ENCODE measurements around the gene IFRD2. TPM values are rescaled to one million over a fixed set of nuclear protein-coding genes. Genes with fewer than 3 reads are reported as not detected.

IFRD2 gene
- total and polyA plus RNA-seq, 2 of the 13 experiments (the other 11 are each of a cell fraction or from before 2014, with no cell fraction given), result 32.8 to 96.1 TPM

DNA sequence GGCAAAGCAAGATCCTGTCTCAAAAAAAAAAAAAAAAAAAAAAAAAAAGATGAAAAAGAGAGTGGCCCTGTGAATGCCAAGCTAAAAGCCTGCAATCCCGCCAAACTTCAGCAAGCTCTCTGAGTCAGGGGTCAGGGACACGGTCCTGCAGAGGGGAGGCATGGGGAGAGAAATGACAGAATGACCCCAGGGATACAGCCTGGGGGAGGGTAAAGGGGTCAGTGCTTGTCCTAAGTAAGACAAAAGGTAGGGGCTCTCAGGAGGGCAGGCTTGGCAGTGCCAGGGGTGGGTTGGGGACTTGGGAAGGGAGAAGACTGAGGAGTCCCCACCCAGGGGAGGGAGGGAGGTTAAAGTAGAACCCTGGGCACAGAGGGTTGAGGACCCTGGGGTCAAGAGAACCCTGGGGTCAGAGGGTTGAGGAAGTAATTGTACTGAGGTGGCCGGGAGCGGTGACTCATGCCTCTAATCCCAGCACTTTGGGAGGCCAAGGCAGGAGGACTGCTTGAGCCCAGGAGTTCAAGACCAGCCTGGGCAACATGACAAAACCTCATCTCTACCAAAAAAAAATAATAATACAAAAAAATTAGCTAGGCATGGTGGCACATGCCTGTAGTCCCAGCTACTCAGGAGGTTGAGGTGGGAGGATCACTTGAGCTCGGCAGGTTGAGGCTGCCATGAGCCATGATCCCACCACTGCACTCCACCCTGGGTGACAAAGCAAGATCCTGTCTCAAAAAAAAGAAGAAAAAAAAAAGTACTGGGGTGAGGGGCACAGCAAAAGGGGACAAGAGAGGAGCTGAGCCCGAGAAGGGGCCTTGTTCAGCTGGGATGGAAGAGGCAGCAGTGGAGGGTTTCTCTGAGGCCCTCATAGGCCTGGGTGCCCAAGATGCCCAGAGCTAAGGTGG is 28.5 kb downstream of the IFRD2 start:
- intact Hi-C loops (cut with micrococcal nuclease; ENCODE audit: unreplicated experiment), result loop anchor here (5.0 kb wide), 1 partner anchor 39 kb away; the partner anchor contains the start of gene HYAL1
- DNase-seq (ENCODE audit: low spot score) (peak; percentile 78), ATAC-seq (no peak), FAIRE-seq (no peak)
- Histone ChIP-seq H3K4me1 (ENCODE audit: insufficient read depth, low read length) (peaks cover 94% of the 10 kb centered on the region), H4K20me1 (ENCODE audit: insufficient read depth, low read length) (no peaks in the 10 kb centered on the region), H3K27ac (ENCODE audit: extremely low read length, insufficient read depth, low read length) (peak overlapping the region; percentile 96), H3K36me3 (replicated peaks in 1 of 2; ENCODE audit: control insufficient read depth in 1 of 2, insufficient read depth in 2 of 2, low read length in 2 of 2) (no peaks in the 10 kb centered on the region), H3K27me3 (ENCODE audit: control insufficient read depth in 1 of 2, insufficient read depth in 2 of 2, low read length in 2 of 2) (no peaks in the 10 kb centered on the region), H3K9ac (ENCODE audit: insufficient read depth, low read depth, low read length) (peak overlapping the region; percentile 79), H3K79me2 (ENCODE audit: insufficient read depth, low read length) (peaks cover 12% of the 10 kb centered on the region), H2AFZ (ENCODE audit: low read length) (no peak overlapping the region), H3K4me2 (ENCODE audit: low read depth, low read length) (peak overlapping the region; percentile 89), H3K4me3 (replicated peaks in 1 of 3; ENCODE audit: insufficient read depth in 1 of 3, low read depth in 2 of 3, low read length in 3 of 3) (peak overlapping the region; percentile 31 to 69 (median 46); a peak in 5 of 6 replicates), H3K9me3 (ENCODE audit: low read length) (no peaks in the 10 kb centered on the region)
- 6% methylated on average over 6 of the region's 6 CpGs for WGBS (ENCODE audit: low lambda C conversion rate)
- in situ Hi-C loops (cut with HindIII; ENCODE audit: extremely low pct_ligation_motif_present, low pct_unique_long_range_greater_than_20kb), result loop anchor here (5.0 kb wide), 1 partner anchor 59 kb away; the partner anchor contains the start of gene HYAL2
- no TSS peak for BruUV-seq (replicated peaks)
- CTCF ChIA-PET (ENCODE audit: low intra/inter-chr PET ratio, low total read pairs), result no interaction called here
- POLR2A ChIA-PET, result interaction anchor here (0.7 to 8.0 kb wide), 24 partner anchors 7 to 114 kb away, joined by 3 to 155 read pairs (median 7); partner anchors contain the start of genes GNAI2, HYAL1, HYAL2 and HYAL3
- TF ChIP-seq ZSCAN25 (CRISPR knock-in tag; IDR thresholded peaks at IDR 0.05), result peak; percentile 43; the same call in 1 of the 2 replicates
- TF ChIP-seq ATF3 (CRISPR knock-in tag; IDR thresholded peaks at IDR 0.05), result peak; percentile 73; the same call in 1 of the 2 replicates
- 0 out of 2 replicates have a peak, but pooled peaks have one; percentile 18 for TF ChIP-seq FOXA1 (IDR thresholded peaks at IDR 0.05)
- no peak for TF ChIP-seq FOXA1 (CRISPR knock-in tag; IDR thresholded peaks at IDR 0.05)
- no peak for TF ChIP-seq PCBP1 (IDR thresholded peaks at IDR 0.05; ENCODE audit: borderline replicate concordance, low read depth, low read length)
- TF ChIP-seq, protein P1, sequence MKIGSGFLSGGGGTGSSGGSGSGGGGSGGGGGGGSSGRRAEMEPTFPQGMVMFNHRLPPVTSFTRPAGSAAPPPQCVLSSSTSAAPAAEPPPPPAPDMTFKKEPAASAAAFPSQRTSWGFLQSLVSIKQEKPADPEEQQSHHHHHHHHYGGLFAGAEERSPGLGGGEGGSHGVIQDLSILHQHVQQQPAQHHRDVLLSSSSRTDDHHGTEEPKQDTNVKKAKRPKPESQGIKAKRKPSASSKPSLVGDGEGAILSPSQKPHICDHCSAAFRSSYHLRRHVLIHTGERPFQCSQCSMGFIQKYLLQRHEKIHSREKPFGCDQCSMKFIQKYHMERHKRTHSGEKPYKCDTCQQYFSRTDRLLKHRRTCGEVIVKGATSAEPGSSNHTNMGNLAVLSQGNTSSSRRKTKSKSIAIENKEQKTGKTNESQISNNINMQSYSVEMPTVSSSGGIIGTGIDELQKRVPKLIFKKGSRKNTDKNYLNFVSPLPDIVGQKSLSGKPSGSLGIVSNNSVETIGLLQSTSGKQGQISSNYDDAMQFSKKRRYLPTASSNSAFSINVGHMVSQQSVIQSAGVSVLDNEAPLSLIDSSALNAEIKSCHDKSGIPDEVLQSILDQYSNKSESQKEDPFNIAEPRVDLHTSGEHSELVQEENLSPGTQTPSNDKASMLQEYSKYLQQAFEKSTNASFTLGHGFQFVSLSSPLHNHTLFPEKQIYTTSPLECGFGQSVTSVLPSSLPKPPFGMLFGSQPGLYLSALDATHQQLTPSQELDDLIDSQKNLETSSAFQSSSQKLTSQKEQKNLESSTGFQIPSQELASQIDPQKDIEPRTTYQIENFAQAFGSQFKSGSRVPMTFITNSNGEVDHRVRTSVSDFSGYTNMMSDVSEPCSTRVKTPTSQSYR (CRISPR knock-in tag; IDR thresholded peaks at IDR 0.05; ENCODE audit: borderline replicate concordance), result peak; percentile 49; the same call in 1 of the 2 replicates
- no peak for TF ChIP-seq ZNF501 (CRISPR knock-in tag; IDR thresholded peaks at IDR 0.05)
- peak; percentile 45; the same call in 1 of the 2 replicates for TF ChIP-seq RCOR2 (CRISPR knock-in tag; IDR thresholded peaks at IDR 0.05)
- TF ChIP-seq ELF1 (CRISPR knock-in tag; IDR thresholded peaks at IDR 0.05), result no peak
- TF ChIP-seq NR2F1 (CRISPR knock-in tag; IDR thresholded peaks at IDR 0.05), result peak; percentile 76 to 90; a peak in 3 of 4 replicates
- no peak for TF ChIP-seq RFXAP (CRISPR knock-in tag; IDR thresholded peaks at IDR 0.05; ENCODE audit: borderline replicate concordance)
- TF ChIP-seq MAZ (IDR thresholded peaks at IDR 0.05; ENCODE audit: borderline replicate concordance, low read depth, low read length), result peak; percentile 28; the same call in 1 of the 2 replicates
- no peak for TF ChIP-seq MAZ (CRISPR knock-in tag; IDR thresholded peaks at IDR 0.05; ENCODE audit: low read depth)
- no peak for TF ChIP-seq MIER2 (CRISPR knock-in tag; IDR thresholded peaks at IDR 0.05)
- no peak for TF ChIP-seq PLRG1 (conservative IDR thresholded peaks at IDR 0.05)
- TF ChIP-seq JUND (CRISPR knock-in tag; IDR thresholded peaks at IDR 0.05), result peak; percentile 64; the same call in 1 of the 2 replicates
- TF ChIP-seq SOX5 (CRISPR knock-in tag; IDR thresholded peaks at IDR 0.05; ENCODE audit: borderline replicate concordance), result no peak
- 0 out of 2 replicates have a peak, but pooled peaks have one; percentile 42 for TF ChIP-seq HNRNPL (IDR thresholded peaks at IDR 0.05; ENCODE audit: low read depth, low read length)
- TF ChIP-seq ATF1 (CRISPR knock-in tag; IDR thresholded peaks at IDR 0.05), result no peak

Measured in HepG2 (cell line).